ENCODE results near the gene CBFA2T2. TPM values are rescaled to one million over a fixed set of nuclear protein-coding genes. Genes with fewer than 3 reads are reported as not detected.
"Not testable (repeated sequence)": the region's sequence is repeated elsewhere in the genome, so short reads cannot be mapped to it uniquely, and the experiment has no call there.

The CBFA2T2 gene
- total RNA-seq, 2 experiments from 2014 or later, result 27.7 to 28.4 TPM

DNA sequence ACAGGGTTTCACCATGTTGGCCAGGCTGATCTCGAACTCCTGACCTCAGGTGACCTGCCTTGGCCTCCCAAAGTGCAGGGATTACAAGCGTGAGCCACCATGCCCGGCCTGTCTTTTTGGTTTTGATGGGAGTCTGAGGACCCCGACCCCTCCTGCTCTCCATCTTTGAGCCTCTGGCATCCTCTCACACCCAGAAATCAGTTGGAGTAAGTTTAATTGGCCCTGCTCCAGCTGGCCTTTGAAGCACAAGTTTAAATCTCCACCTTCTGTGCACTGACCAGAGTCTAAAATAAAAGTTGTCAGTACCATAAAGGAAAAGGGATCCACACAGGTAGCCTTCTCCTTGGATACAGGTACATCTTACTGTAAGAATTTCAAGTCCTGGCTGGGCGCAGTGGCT is 156.3 kb downstream of the CBFA2T2 start:
- POLR2A ChIA-PET, result interaction anchor here (0.6 kb wide), 1 partner anchor 74 kb away, joined by 3 read pairs; the partner anchor contains the start of gene PXMP4
- Mint-ChIP-seq H3K27me3 (no peaks in the 10 kb centered on the region), H3K4me3 (no peak overlapping the region), H3K9me3 (no peaks in the 10 kb centered on the region), H3K27ac (no peak overlapping the region), H3K4me1 (peaks cover 8% of the 10 kb centered on the region), H3K36me3 (peaks cover 9% of the 10 kb centered on the region)
- DNase-seq (no peak), ATAC-seq (ENCODE audit: low read depth) (no peak)

DNA sequence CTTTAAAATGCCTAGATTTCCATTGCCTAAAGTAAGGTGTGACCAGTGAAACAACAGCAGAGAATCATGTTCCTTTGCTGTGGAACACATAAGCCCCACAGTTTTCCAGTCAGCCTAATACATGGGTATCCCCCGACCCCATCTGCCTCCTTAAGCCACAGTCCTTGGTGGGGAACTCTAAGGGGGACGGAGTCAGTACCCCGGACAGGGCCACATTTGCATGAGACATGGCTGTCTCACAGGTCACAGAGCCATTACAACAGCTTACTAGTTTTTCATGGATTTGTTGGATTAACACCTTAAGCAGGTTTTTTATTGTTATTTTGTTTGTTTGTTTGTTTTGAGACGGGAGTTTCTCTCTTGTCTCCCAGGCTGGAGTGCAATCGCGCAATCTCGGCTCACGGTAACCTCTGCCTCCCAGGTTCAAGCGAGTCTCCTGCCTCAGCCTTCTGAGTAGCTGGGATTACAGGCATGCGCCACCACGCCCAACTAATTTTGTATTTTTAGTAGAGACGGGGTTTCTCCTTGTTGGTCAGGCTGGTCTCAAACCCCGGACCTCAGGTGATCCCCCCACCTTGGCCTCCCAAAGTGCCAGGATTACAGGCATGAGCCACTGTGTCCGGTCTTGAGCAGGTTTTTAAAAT is 157.2 kb downstream of the CBFA2T2 start:
- not testable (repeated sequence) for H3K27me3 Mint-ChIP-seq; H3K9me3 Mint-ChIP-seq; H3K27ac Mint-ChIP-seq; H3K4me1 Mint-ChIP-seq; H3K36me3 Mint-ChIP-seq; ATAC-seq (ENCODE audit: low read depth); H3K4me3 Mint-ChIP-seq; DNase-seq
- POLR2A ChIA-PET, result interaction anchor here (1.3 kb wide), 1 partner anchor 16 kb away, joined by 4 read pairs; no protein-coding TSS in a partner anchor

DNA sequence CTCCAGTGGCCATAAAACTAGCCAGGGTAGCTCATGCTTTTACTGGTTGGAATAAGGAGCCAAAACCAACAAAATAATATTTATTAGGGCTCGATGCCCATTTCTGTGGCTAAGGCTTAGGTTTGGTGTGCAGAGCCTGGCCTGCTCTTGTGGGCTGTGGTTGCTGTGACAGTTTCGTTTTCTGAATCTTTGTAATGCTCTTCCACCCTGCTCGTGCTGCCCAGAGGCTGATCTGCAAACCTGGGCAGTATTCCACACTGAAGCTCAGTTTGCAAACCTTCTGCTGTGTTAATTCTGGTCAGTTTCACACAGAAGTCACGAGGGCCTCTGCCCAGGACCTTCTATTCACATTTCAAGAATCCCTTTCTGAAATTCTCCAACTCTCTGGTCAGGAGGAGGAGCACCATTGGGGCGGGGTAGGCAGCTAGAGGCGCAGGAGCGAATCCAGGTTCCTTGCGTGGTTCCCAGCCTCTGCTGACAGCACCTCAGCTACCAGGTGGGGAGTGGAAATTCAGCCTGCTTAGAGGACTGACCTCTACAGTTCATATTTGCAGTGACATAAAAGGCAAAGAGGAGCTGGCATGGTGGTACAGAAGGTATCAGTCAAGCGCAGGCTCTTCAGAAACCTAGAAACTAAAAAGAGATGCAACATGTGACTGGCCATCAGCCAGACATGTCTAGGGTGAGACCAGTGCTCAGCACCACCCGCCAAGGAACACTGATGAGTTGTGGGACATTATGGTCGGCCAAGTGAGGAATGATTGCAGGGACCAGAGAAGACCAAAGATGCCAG is 157.9 kb downstream of the CBFA2T2 start:
- peak overlapping the region; percentile 42 for H3K27ac Mint-ChIP-seq
- POLR2A ChIA-PET, result interaction anchor here (1.3 kb wide), 1 partner anchor 16 kb away, joined by 4 read pairs; no protein-coding TSS in a partner anchor
- no peak overlapping the region for H3K4me3 Mint-ChIP-seq
- ATAC-seq (ENCODE audit: low read depth) (peak; percentile 47), DNase-seq (no peak)
- H3K9me3 Mint-ChIP-seq, result no peaks in the 10 kb centered on the region
- H3K4me1 Mint-ChIP-seq, result peaks cover 8% of the 10 kb centered on the region
- H3K36me3 Mint-ChIP-seq, result peaks cover 9% of the 10 kb centered on the region
- no peaks in the 10 kb centered on the region for H3K27me3 Mint-ChIP-seq

DNA sequence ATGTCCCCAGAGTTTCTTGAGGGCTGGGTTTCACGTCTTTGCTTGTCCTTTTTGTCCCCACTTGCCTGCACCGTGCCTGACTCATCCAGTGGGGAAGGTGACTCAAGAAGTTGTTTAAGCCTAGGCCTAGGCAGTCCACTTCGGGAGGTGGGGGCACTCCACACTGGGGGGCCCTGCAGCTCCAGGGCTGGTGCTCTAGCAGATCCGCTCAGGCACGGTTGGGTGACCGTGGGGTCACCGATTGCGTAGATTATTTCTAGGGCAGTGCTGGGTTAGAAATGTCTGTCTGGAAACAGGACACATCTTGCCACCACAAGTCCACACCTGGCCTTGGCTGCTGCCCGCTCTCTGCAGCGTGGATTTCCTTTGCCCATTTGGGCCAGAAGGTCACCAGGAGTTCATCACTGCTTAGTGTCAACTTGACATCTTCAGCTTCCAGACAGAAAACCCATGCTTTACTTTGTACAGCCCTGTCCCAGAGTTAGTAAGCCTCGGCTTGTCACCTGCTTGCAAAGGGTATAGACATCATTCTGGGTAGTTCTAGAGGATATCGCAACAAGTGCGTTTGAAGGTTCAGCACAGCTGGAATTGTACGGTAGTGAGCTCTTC is 158.6 kb downstream of the CBFA2T2 start:
- peaks cover 8% of the 10 kb centered on the region for H3K4me1 Mint-ChIP-seq
- no peaks in the 10 kb centered on the region for H3K9me3 Mint-ChIP-seq
- peak overlapping the region; percentile 42 for H3K27ac Mint-ChIP-seq
- DNase-seq (no peak), ATAC-seq (ENCODE audit: low read depth) (no peak)
- H3K4me3 Mint-ChIP-seq, result no peak overlapping the region
- no peaks in the 10 kb centered on the region for H3K27me3 Mint-ChIP-seq
- peaks cover 9% of the 10 kb centered on the region for H3K36me3 Mint-ChIP-seq
- POLR2A ChIA-PET, result interaction anchor here (1.3 kb wide), 1 partner anchor 15 kb away, joined by 4 read pairs; no protein-coding TSS in a partner anchor

DNA sequence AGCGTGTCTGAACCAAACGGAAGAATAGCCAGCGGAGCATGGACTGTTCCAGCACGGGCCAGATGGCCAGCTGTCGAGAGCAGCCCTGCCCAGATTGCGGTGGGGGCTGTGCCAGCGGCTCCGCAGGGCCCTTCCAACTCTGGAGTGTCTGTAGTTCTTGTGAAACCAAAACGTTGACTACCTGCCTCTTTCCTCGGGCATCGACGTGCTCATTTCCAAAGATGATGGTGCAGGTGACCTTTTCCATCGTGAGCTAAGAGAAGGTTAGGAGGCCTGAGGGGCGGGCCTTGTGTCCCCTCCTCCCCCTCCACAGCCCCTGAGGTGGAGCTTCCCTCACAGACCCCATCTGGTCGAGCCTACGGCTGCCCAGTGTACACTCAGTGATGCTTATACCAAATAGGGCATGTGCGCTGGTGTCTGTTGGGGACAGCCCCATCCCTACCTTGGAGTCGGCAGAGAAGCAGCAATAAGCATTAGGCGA is 159.3 kb downstream of the CBFA2T2 start:
- DNase-seq (no peak), ATAC-seq (ENCODE audit: low read depth) (no peak)
- peaks cover 8% of the 10 kb centered on the region for H3K4me1 Mint-ChIP-seq
- peaks cover 9% of the 10 kb centered on the region for H3K36me3 Mint-ChIP-seq
- no peaks in the 10 kb centered on the region for H3K9me3 Mint-ChIP-seq
- no peak overlapping the region for H3K4me3 Mint-ChIP-seq
- POLR2A ChIA-PET, result no interaction called here
- no peak overlapping the region for H3K27ac Mint-ChIP-seq
- H3K27me3 Mint-ChIP-seq, result no peaks in the 10 kb centered on the region

DNA sequence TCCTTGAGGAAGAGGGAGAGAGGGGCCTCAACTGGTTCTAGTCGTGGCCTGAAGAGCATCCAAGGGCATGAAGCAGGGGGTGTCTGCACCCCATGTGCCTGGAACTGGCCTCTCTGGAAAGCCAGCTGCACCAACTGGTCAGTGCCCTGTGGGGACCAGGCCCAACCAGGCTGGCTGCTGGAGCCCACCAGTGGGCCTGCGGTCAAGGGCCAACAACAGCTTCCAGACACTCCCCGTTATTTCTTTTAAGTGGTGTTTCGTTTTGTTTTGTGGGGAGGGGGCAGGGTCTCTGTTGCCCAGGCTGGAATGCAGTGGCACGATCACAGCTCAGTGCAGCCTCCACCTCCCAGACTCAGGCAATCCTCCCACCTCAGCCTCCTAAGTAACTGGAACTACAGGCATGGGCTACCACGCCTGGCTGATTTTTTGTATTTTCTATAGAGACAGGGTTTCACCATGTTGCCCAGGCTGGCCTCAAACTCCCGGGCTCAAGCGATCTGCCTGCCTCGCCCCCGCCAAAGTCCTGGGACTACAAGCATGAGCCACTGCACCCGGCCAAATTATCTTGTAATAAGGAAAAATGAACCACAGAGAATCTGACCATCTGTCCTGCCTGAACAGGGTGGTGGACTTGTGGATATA is 160.3 kb downstream of the CBFA2T2 start:
- POLR2A ChIA-PET, result interaction anchor here (0.6 kb wide), 1 partner anchor 70 kb away, joined by 3 read pairs; the partner anchor contains the start of gene PXMP4
- ATAC-seq (ENCODE audit: low read depth), result no peak
- no peak overlapping the region for H3K27ac Mint-ChIP-seq

DNA sequence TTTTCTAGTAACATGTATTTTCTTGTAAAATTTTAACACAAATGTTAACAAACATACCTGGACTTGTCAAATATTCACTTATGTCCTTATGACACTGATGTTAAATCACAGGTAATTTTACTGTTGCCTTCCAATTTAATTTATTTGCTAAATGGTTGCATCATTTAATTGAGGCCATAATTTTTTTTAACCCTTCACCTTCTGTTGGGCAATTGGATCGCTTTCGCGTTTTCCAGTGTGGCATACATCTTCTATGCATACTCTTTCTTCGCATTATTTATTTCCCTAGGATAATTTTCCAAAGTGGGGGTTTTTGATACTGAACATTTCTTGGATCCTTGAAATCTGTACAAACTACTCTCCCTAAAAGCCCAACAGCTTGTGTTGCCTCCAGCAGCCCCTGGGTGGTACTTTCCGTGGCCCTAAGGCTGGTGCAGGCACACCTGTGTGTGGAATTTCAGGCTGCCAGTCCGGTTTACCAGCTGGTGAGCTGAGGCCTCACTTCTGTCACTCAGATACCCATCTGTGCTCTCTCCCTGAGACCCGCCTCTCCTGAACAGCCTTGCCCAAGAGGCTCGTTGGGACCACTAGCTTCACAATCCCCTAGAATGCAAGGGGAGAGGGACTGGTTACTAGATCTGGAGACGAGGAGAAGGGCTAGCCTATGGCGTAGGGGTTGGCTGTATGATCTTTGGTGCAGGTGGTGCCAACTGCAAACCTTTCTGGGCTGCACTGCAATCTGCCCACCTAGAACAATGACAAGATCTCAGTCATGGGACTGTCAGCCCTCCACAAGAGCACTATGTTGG is 161.1 kb downstream of the CBFA2T2 start:
- H3K9me3 Mint-ChIP-seq, result no peaks in the 10 kb centered on the region
- POLR2A ChIA-PET, result interaction anchor here (0.6 kb wide), 1 partner anchor 69 kb away, joined by 3 read pairs; the partner anchor contains the start of gene PXMP4
- H3K27ac Mint-ChIP-seq, result no peak overlapping the region

More for the DNA sequence above, 160.3 kb downstream of the CBFA2T2 start:
- no peaks in the 10 kb centered on the region for H3K27me3 Mint-ChIP-seq
- H3K36me3 Mint-ChIP-seq, result peaks cover 9% of the 10 kb centered on the region
- DNase-seq, result no peak
- H3K4me1 Mint-ChIP-seq, result peaks cover 8% of the 10 kb centered on the region
- H3K4me3 Mint-ChIP-seq, result no peak overlapping the region
- no peaks in the 10 kb centered on the region for H3K9me3 Mint-ChIP-seq

DNA sequence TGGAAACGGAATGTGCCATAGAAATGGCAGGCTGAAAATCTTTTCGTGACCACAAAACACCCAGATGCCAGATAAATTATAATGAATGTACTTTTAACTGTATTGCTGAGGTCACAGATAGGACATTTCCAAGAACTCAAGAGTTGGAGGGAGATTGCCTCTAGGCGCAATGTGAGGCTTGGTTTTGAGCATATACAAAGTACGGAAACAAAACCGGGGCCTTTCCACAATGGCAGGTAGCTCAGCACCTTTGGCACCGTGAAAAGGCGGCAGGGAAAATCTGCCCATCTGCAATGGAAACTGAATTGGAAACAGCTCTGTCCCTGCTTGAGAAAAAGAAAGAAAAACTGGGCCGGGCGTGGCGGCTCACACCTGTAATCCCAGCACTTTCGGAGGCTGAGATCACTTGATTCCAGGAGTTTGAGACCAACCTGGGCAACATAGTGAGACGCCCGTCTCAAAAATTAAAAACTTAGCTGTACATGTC is 161.7 kb downstream of the CBFA2T2 start:
- no peak for DNase-seq
- Mint-ChIP-seq H3K4me1 (peaks cover 8% of the 10 kb centered on the region), H3K36me3 (peaks cover 1% of the 10 kb centered on the region), H3K27ac (no peak overlapping the region), H3K4me3 (no peak overlapping the region), H3K27me3 (no peaks in the 10 kb centered on the region), H3K9me3 (no peaks in the 10 kb centered on the region)
- POLR2A ChIA-PET, result no interaction called here
- ATAC-seq (ENCODE audit: low read depth), result no peak

More for the DNA sequence above, 161.1 kb downstream of the CBFA2T2 start:
- DNase-seq (peak; percentile 28), ATAC-seq (ENCODE audit: low read depth) (no peak)
- peaks cover 8% of the 10 kb centered on the region for H3K4me1 Mint-ChIP-seq
- peaks cover 4% of the 10 kb centered on the region for H3K36me3 Mint-ChIP-seq
- H3K27me3 Mint-ChIP-seq, result no peaks in the 10 kb centered on the region
- no peak overlapping the region for H3K4me3 Mint-ChIP-seq

DNA sequence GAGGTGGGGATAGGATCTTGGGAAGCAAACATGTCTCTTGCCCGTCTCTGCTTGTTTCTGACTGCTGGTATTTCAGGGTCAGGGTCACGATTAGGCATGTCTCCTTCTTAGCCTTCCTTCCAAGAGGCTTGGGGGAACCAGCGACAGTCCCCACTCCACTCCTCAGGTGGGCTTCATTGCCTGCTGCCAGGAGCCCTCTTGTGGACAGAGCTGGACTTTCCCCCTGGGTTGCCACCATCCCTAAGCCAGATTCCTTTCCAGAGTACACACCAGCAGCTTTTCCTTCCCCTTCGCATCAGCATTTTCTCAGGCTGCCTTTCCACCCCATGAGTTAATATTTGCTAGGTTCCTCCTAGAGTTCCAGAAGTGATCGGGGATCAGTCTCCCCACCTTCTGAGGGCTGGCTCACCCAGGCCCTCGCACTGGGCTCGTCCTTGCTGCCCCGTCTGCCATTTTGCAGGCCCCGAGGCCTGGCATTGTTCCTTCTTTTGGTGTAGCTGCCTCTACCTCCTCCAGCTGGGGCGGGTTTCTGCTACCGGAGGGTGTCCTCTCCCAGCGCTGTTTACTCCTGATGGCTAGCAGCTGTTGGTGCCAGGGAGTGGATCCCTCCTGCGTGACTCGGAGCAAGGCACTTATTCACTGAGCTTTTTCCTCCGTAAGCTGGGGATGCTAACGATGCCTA is 163.5 kb downstream of the CBFA2T2 start:
- no peaks in the 10 kb centered on the region for H3K36me3 Mint-ChIP-seq
- H3K4me3 Mint-ChIP-seq, result no peak overlapping the region
- POLR2A ChIA-PET, result interaction anchor here (1.0 kb wide), 2 partner anchors 13 to 253 kb away, joined by 3 to 4 read pairs; partner anchors contain the start of gene ACTL10
- H3K9me3 Mint-ChIP-seq, result no peaks in the 10 kb centered on the region
- H3K27ac Mint-ChIP-seq, result peak overlapping the region; percentile 58
- DNase-seq (peak; percentile 58), ATAC-seq (ENCODE audit: low read depth) (peak; percentile 61)
- H3K4me1 Mint-ChIP-seq, result peaks cover 4% of the 10 kb centered on the region
- H3K27me3 Mint-ChIP-seq, result no peaks in the 10 kb centered on the region

DNA sequence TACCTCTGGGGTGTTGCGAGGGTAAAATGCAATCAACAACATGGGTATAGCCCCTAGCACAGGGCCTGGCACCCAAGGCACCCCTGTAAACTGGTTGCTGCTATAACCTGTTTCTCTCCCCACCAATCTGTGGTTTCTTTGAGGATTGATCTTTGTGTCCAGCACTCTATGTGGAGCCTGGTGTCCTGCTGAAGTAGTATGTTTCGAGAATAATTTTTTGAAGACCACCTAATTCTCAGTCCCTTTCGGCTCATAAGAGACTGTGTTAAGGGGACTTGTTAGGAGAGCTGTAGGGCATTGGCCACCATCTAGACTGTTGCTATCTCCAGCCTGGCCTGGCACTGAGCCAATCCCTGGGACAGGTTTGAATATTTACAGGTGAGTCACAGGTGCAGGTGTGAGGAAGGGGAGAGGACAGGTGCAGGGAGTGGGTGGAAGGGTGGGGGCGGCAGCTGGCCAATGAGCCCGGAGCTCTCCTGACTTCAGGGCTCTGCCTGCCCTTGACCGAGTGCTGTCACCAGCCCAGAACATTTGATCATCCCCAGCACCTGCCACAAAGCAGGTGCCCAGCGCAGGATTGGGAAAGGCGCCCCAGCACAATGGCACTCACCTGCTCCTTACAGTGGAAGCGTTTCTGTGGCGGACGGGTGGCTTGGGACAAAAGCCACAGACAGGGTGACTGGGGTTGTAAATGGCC is 164.2 kb downstream of the CBFA2T2 start:
- H3K9me3 Mint-ChIP-seq, result no peaks in the 10 kb centered on the region
- H3K27me3 Mint-ChIP-seq, result no peaks in the 10 kb centered on the region
- peaks cover 2% of the 10 kb centered on the region for H3K4me1 Mint-ChIP-seq
- POLR2A ChIA-PET, result interaction anchor here (1.0 kb wide), 2 partner anchors 13 to 254 kb away, joined by 3 to 4 read pairs; partner anchors contain the start of gene ACTL10
- no peak for ATAC-seq (ENCODE audit: low read depth)
- peaks cover 1% of the 10 kb centered on the region for H3K36me3 Mint-ChIP-seq
- H3K27ac Mint-ChIP-seq, result no peak overlapping the region
- no peak overlapping the region for H3K4me3 Mint-ChIP-seq
- DNase-seq, result peak; percentile 25

DNA sequence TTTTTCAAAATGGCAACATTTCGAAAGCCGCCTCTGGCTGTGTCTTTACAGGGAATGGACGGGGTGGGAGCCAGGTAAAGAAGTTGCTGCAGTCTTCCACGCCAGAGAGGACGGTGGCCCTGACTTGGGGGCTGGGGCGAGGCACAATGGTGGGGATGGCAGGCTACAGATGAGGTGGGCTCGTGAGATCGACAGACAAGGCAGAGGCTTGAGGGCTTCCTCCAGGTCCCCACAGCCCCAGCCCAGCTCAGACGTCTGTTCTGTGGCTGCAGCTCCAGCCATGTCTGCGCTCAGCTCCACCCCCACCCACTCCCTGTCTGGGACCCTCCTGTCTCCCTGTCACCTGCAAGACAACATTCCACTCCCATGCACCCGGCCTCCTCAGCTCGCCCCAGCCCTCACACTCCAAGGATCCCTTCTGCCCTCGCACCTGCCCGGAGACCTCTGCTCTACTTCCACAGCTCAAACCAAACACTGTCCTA is 164.8 kb downstream of the CBFA2T2 start:
- no peaks in the 10 kb centered on the region for H3K27me3 Mint-ChIP-seq
- H3K36me3 Mint-ChIP-seq, result peaks cover 2% of the 10 kb centered on the region
- no peak overlapping the region for H3K27ac Mint-ChIP-seq
- H3K4me3 Mint-ChIP-seq, result no peak overlapping the region
- H3K9me3 Mint-ChIP-seq, result no peaks in the 10 kb centered on the region
- ATAC-seq (ENCODE audit: low read depth), result no peak
- POLR2A ChIA-PET, result no interaction called here
- peaks cover 1% of the 10 kb centered on the region for H3K4me1 Mint-ChIP-seq
- DNase-seq, result no peak
